GM21576 (cell line): ENCODE data around the gene ERCC2.

Source experiments
- ATAC-seq: cut with Tn5 transposase; IDR thresholded peaks from one replicate; pipeline ENCODE4 v1.9.1; 2021; ENCODE audit warnings: mild to moderate bottlenecking, moderate library complexity; ENCODE audit not compliant: unreplicated experiment

The ERCC2 gene

GRCh38 chr19:45402298-45403061 lies 32.1 kb upstream of the ERCC2 start:
- ATAC-seq: no peak

GRCh38 chr19:45401815-45402214 lies 31.4 kb upstream of the ERCC2 start:
- ATAC-seq: no peak

- no peak for ATAC-seq
Observed at GRCh38 chr19:45400192-45400591, 29.8 kb upstream of the ERCC2 start.

GRCh38 chr19:45395821-45396617 lies 25.6 kb upstream of the ERCC2 start:
- ATAC-seq: no peak

GRCh38 chr19:45391871-45392665 lies 21.7 kb upstream of the ERCC2 start:
- ATAC-seq: no peak

GRCh38 chr19:45391346-45391745 lies 21.0 kb upstream of the ERCC2 start:
- no peak for ATAC-seq

GRCh38 chr19:45385392-45386221 lies 15.2 kb upstream of the ERCC2 start:
- no peak for ATAC-seq

- ATAC-seq: no peak
Observed at GRCh38 chr19:45382426-45382825, 12.1 kb upstream of the ERCC2 start.

GRCh38 chr19:45380107-45380506 lies 9.7 kb upstream of the ERCC2 start:
- no peak for ATAC-seq

- no peak for ATAC-seq
Observed at GRCh38 chr19:45376045-45376724, 5.8 kb upstream of the ERCC2 start.

GRCh38 chr19:45368737-45369340 lies 1.5 kb downstream of the ERCC2 start:
- no peak for ATAC-seq

GRCh38 chr19:45368127-45368526 lies 2.2 kb downstream of the ERCC2 start:
- ATAC-seq: no peak

- no peak for ATAC-seq
Observed at GRCh38 chr19:45364696-45365095, 5.7 kb downstream of the ERCC2 start.

- ATAC-seq: no peak
Observed at GRCh38 chr19:45363861-45364459, 6.4 kb downstream of the ERCC2 start.

GRCh38 chr19:45362291-45362690 lies 8.1 kb downstream of the ERCC2 start:
- ATAC-seq: no peak

- ATAC-seq: no peak
Observed at GRCh38 chr19:45361608-45362007, 8.8 kb downstream of the ERCC2 start.

- ATAC-seq: no peak
Observed at GRCh38 chr19:45358213-45358792, 12.1 kb downstream of the ERCC2 start.

- no peak for ATAC-seq
Observed at GRCh38 chr19:45357445-45357783, 13.0 kb downstream of the ERCC2 start.
